SK-N-SH (cell line): ENCODE data around the gene DYNLT1. TPM values are rescaled to one million over a fixed set of nuclear protein-coding genes. Genes with fewer than 3 reads are reported as not detected.

Experiments used
- CTCF ChIA-PET: fragments of 300-600, 350-600 bp; formaldehyde crosslinking; extraction: SDS; loops from one replicate; lab custom pipeline; 2021; lab: Yijun Ruan, JAX
- POLR2A ChIA-PET: fragments of 350-600 bp; sonication (Branson Sonifier 250); formaldehyde crosslinking; extraction: SDS; loops from one replicate; lab custom pipeline; 2020; ENCODE audit warnings: antibody characterized with exemption, inconsistent platforms; lab: Yijun Ruan, JAX
- DNase-seq: peaks from one replicate; pipeline ENCODE4 v3.0.0; 2012
- H2AFZ ChIP-seq: fragments of 200-600 bp; sonication (generic); 2 replicates; pipeline ENCODE4 v1.8.1; 2016; ENCODE audit warnings: antibody characterized with exemption, mild to moderate bottlenecking, low read depth
- H3F3A ChIP-seq: fragments of 200-600 bp; sonication (generic); replicated peaks from 2 replicates; pipeline ENCODE3; 2016; ENCODE audit warnings: antibody characterized with exemption, mild to moderate bottlenecking; ENCODE audit not compliant: insufficient read depth
- H3K27ac ChIP-seq, 2 experiments: fragments of 200-500 bp in 1 of 2; fragments of 200-600 bp in 1 of 2; sonication (Bioruptor generic) in 1 of 2; sonication (generic), shearing (Covaris generic) in 1 of 2; 2 replicates each; pipeline versions ENCODE4 v1.5.1 to v1.6.1; 2014 to 2016; ENCODE audit warnings: low read depth in 2 of 2, inconsistent platforms in 1 of 2, low read length in 1 of 2, mild to moderate bottlenecking in 1 of 2, mixed read lengths in 1 of 2
- H3K27me3 ChIP-seq: fragments of 200-600 bp; sonication (generic), shearing (Covaris generic); 2 replicates; pipeline ENCODE4 v1.6.1; 2016; ENCODE audit warnings: mixed run types; ENCODE audit not compliant: insufficient read depth
- H3K36me3 ChIP-seq, 2 experiments: fragments of 200-500 bp in 1 of 2; fragments of 200-600 bp in 1 of 2; sonication (Bioruptor generic) in 1 of 2; sonication (generic) in 1 of 2; replicated peaks in 1 of 2; 2 replicates each; pipeline versions ENCODE3 to v1.5.1; 2014 to 2016; ENCODE audit warnings: low read length in 1 of 2, mild to moderate bottlenecking in 1 of 2; ENCODE audit not compliant: insufficient read depth in 2 of 2, control insufficient read depth in 1 of 2
- H3K4me1 ChIP-seq, 2 experiments: fragments of 200-500 bp in 1 of 2; fragments of 200-600 bp in 1 of 2; sonication (Bioruptor generic) in 1 of 2; sonication (generic), shearing (Covaris generic) in 1 of 2; 2 replicates each; pipeline versions ENCODE4 v1.5.1 to v1.6.1; 2014 to 2016; ENCODE audit warnings: low read depth in 1 of 2, low read length in 1 of 2, mixed run types in 1 of 2; ENCODE audit not compliant: insufficient read depth in 2 of 2, control insufficient read depth in 1 of 2
- H3K4me2 ChIP-seq: fragments of 200-600 bp; sonication (generic), shearing (Covaris generic); 2 replicates; pipeline ENCODE4 v1.6.1; 2017; ENCODE audit warnings: mixed run types
- H3K4me3 ChIP-seq, 2 experiments: fragments of 200-500 bp in 1 of 2; fragments of 200-600 bp in 1 of 2; sonication (Bioruptor generic) in 1 of 2; sonication (generic), shearing (Covaris generic) in 1 of 2; 2 replicates each; pipeline versions ENCODE4 v1.5.1 to v1.8.1; 2014 to 2016; ENCODE audit warnings: low read depth in 2 of 2, inconsistent platforms in 1 of 2, low read length in 1 of 2, mild to moderate bottlenecking in 1 of 2, mixed read lengths in 1 of 2, moderate library complexity in 1 of 2
- H3K79me2 ChIP-seq: fragments of 200-600 bp; sonication (generic); 2 replicates; pipeline ENCODE4 v1.8.1; 2017; ENCODE audit warnings: mild to moderate bottlenecking; ENCODE audit not compliant: insufficient read depth
- H3K9ac ChIP-seq: fragments of 200-600 bp; sonication (generic); 2 replicates; pipeline ENCODE4 v1.6.1; 2017; ENCODE audit warnings: mixed run types
- H3K9me2 ChIP-seq: fragments of 200-600 bp; sonication (generic); 2 replicates; pipeline ENCODE4 v1.6.1; 2017; ENCODE audit warnings: mixed run types
- H3K9me3 ChIP-seq: fragments of 200-600 bp; sonication (generic); 2 replicates; pipeline ENCODE4 v1.6.1; 2017; ENCODE audit warnings: mixed run types, mild to moderate bottlenecking, moderate library complexity
- H4K20me1 ChIP-seq: fragments of 200-600 bp; sonication (generic); 2 replicates; pipeline ENCODE4 v1.6.1; 2017; ENCODE audit warnings: mild to moderate bottlenecking, mixed run types; ENCODE audit not compliant: insufficient read depth
- ELF1 ChIP-seq: IDR thresholded peaks from 2 replicates; pipeline ENCODE4 v1.4.0; 2012
- EP300 ChIP-seq, 2 experiments: IDR thresholded peaks; 2 replicates each; pipeline versions ENCODE4 v1.4.0 to v1.6.1; 2012; ENCODE audit warnings: borderline replicate concordance in 1 of 2, low read depth in 1 of 2, low read length in 1 of 2
- FOXJ3 ChIP-seq: sonication (generic); formaldehyde crosslinking; IDR thresholded peaks from 2 replicates; pipeline ENCODE4 v1.5.1; 2020; ENCODE audit warnings: mild to moderate bottlenecking, missing genetic modification reagents
- FOXM1 ChIP-seq: IDR thresholded peaks from 2 replicates; pipeline ENCODE4 v1.4.0; 2012; ENCODE audit warnings: low read depth, mild to moderate bottlenecking
- GATA2 ChIP-seq: sonication (generic); formaldehyde crosslinking; IDR thresholded peaks from 2 replicates; pipeline ENCODE4 v1.5.0; 2020; ENCODE audit warnings: mild to moderate bottlenecking, missing genetic modification reagents
- JUND ChIP-seq: IDR thresholded peaks from 2 replicates; pipeline ENCODE4 v1.4.0; 2012
- MXI1 ChIP-seq: IDR thresholded peaks from 2 replicates; pipeline ENCODE4 v1.6.1; 2012; ENCODE audit warnings: mild to moderate bottlenecking, low read depth, low read length, improper control_type of control experiment
- NFIC ChIP-seq: IDR thresholded peaks from 2 replicates; pipeline ENCODE4 v1.4.0; 2012; ENCODE audit warnings: borderline replicate concordance
- RCOR1 ChIP-seq: fragments of 150-350 bp; IDR thresholded peaks from 2 replicates; pipeline ENCODE4 v1.6.1; 2017; ENCODE audit warnings: antibody characterized with exemption, low read length
- RFX5 ChIP-seq: IDR thresholded peaks from 2 replicates; pipeline ENCODE4 v1.6.1; 2012; ENCODE audit warnings: mild to moderate bottlenecking, improper control_type of control experiment, low read length
- SMC3 ChIP-seq: IDR thresholded peaks from 2 replicates; pipeline ENCODE4 v1.6.1; 2012; ENCODE audit warnings: low read depth, low read length, improper control_type of control experiment
- TAF1 ChIP-seq: IDR thresholded peaks from 2 replicates; pipeline ENCODE4 v1.6.1; 2012; ENCODE audit warnings: low read depth, mild to moderate bottlenecking, low read length, moderate library complexity, borderline replicate concordance
- TEAD4 ChIP-seq: IDR thresholded peaks from 2 replicates; pipeline ENCODE4 v1.4.0; 2012; ENCODE audit warnings: mild to moderate bottlenecking, borderline replicate concordance; ENCODE audit not compliant: insufficient read depth
- YY1 ChIP-seq: IDR thresholded peaks from 2 replicates; pipeline ENCODE4 v1.4.0; 2012; ENCODE audit warnings: low read depth, mild to moderate bottlenecking
- WGBS: methylation state at CpG from one replicate; pipeline ENCODE4 v1.1.6; 2017; ENCODE audit warnings: low lambda C conversion rate; 5-methylcytosine and 5-hydroxymethylcytosine counted together
- polyA plus RNA-seq, 3 experiments: library from polyadenylated mRNA; depleted of rRNA; stranded (reverse); fragments of >200 nt; gene quantifications; 2 replicates each; pipeline ENCODE4 v1.2.3, GENCODE V29; 2012
- TF ChIP-seq, protein P1 (sequence below): IDR thresholded peaks from 2 replicates; pipeline ENCODE4 v1.4.0; 2012; ENCODE audit warnings: low read depth, borderline replicate concordance
- TF ChIP-seq, protein P2 (sequence below): fragments of 150-350 bp; IDR thresholded peaks from 2 replicates; pipeline ENCODE4 v1.6.1; 2017; ENCODE audit warnings: antibody characterized with exemption, low read length, low read depth, borderline replicate concordance
- TF ChIP-seq, protein P3 (sequence below): fragments of 200-600 bp; sonication (generic); IDR thresholded peaks from 2 replicates; pipeline ENCODE4 v1.6.1; 2017; ENCODE audit warnings: antibody characterized with exemption, mild to moderate bottlenecking, moderate library complexity
- TF ChIP-seq, protein P4 (sequence below): IDR thresholded peaks from 2 replicates; pipeline ENCODE4 v1.4.0; 2012; ENCODE audit warnings: low read depth, borderline replicate concordance
- TF ChIP-seq, protein P5 (sequence below): IDR thresholded peaks from 2 replicates; pipeline ENCODE4; 2012

DYNLT1 gene
- polyA plus RNA-seq, 1 of the 3 experiments (the other 2 are of a cell fraction), result 306 TPM

DNA sequence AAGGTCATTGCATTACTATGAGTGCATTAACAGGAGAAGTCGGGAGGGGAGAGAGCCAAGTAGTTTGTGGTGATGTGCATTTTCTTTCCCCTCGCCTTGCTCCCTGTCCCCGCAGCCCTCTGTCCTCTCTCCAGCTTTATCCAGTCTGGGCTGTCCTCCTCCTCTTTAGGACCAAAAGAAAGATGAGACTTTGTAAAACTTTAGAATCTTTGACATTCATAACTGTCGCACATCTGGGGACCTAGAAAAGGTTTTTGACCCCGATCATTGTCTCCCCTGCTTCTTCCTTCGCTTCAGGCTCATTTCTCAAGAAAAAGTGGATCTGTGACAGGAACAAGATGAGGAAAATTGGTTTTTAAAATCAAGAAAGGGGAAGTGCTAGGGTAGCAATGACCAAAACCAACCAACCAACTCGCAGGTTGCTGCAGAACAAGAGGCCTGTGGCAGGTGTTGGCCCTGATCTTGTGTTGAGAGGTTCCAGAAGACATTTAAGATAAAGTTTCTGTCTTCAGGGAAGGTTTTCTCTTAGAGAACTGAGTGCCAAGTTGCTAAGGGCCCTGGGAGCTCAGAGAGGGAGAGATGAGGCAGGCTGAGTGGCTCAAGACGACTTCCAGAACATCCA is 22.9 kb upstream of the DYNLT1 start:
- H3K9ac ChIP-seq, result no peak overlapping the region
- H2AFZ ChIP-seq, result no peak overlapping the region
- CTCF ChIA-PET, result interaction anchor here (1.0 to 1.6 kb wide), 2 partner anchors 24 to 37 kb away, joined by 3 to 5 read pairs; no protein-coding TSS in a partner anchor
- no peaks in the 10 kb centered on the region for H3K36me3 ChIP-seq
- TF ChIP-seq, protein P1, sequence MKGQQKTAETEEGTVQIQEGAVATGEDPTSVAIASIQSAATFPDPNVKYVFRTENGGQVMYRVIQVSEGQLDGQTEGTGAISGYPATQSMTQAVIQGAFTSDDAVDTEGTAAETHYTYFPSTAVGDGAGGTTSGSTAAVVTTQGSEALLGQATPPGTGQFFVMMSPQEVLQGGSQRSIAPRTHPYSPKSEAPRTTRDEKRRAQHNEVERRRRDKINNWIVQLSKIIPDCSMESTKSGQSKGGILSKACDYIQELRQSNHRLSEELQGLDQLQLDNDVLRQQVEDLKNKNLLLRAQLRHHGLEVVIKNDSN, result no peak
- TF ChIP-seq SMC3 (no peak), RFX5 (no peak), NFIC (no peak), GATA2 (CRISPR knock-in tag) (no peak), FOXM1 (no peak), FOXJ3 (CRISPR knock-in tag) (no peak), TEAD4 (no peak), ELF1 (no peak), TAF1 (no peak), YY1 (no peak), RCOR1 (no peak), EP300 (IDR thresholded peaks at IDR 0.05; ENCODE audit: borderline replicate concordance in 1 of 2, low read depth in 1 of 2, low read length in 1 of 2) (no peak), MXI1 (no peak), JUND (no peak)
- TF ChIP-seq, protein P2, sequence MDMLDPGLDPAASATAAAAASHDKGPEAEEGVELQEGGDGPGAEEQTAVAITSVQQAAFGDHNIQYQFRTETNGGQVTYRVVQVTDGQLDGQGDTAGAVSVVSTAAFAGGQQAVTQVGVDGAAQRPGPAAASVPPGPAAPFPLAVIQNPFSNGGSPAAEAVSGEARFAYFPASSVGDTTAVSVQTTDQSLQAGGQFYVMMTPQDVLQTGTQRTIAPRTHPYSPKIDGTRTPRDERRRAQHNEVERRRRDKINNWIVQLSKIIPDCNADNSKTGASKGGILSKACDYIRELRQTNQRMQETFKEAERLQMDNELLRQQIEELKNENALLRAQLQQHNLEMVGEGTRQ, result no peak
- TF ChIP-seq, protein P3, sequence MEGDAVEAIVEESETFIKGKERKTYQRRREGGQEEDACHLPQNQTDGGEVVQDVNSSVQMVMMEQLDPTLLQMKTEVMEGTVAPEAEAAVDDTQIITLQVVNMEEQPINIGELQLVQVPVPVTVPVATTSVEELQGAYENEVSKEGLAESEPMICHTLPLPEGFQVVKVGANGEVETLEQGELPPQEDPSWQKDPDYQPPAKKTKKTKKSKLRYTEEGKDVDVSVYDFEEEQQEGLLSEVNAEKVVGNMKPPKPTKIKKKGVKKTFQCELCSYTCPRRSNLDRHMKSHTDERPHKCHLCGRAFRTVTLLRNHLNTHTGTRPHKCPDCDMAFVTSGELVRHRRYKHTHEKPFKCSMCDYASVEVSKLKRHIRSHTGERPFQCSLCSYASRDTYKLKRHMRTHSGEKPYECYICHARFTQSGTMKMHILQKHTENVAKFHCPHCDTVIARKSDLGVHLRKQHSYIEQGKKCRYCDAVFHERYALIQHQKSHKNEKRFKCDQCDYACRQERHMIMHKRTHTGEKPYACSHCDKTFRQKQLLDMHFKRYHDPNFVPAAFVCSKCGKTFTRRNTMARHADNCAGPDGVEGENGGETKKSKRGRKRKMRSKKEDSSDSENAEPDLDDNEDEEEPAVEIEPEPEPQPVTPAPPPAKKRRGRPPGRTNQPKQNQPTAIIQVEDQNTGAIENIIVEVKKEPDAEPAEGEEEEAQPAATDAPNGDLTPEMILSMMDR, result no peak
- TF ChIP-seq, protein P4, sequence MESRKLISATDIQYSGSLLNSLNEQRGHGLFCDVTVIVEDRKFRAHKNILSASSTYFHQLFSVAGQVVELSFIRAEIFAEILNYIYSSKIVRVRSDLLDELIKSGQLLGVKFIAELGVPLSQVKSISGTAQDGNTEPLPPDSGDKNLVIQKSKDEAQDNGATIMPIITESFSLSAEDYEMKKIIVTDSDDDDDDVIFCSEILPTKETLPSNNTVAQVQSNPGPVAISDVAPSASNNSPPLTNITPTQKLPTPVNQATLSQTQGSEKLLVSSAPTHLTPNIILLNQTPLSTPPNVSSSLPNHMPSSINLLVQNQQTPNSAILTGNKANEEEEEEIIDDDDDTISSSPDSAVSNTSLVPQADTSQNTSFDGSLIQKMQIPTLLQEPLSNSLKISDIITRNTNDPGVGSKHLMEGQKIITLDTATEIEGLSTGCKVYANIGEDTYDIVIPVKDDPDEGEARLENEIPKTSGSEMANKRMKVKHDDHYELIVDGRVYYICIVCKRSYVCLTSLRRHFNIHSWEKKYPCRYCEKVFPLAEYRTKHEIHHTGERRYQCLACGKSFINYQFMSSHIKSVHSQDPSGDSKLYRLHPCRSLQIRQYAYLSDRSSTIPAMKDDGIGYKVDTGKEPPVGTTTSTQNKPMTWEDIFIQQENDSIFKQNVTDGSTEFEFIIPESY, result no peak
- TF ChIP-seq, protein P5, sequence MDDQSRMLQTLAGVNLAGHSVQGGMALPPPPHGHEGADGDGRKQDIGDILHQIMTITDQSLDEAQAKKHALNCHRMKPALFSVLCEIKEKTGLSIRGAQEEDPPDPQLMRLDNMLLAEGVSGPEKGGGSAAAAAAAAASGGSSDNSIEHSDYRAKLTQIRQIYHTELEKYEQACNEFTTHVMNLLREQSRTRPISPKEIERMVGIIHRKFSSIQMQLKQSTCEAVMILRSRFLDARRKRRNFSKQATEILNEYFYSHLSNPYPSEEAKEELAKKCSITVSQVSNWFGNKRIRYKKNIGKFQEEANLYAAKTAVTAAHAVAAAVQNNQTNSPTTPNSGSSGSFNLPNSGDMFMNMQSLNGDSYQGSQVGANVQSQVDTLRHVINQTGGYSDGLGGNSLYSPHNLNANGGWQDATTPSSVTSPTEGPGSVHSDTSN, result no peak
- H3K4me2 ChIP-seq, result no peak overlapping the region
- H4K20me1 ChIP-seq, result no peaks in the 10 kb centered on the region
- H3K27ac ChIP-seq, result no peak overlapping the region
- 89% methylated on average over 8 of the region's 8 CpGs for WGBS
- no peak overlapping the region for H3K4me3 ChIP-seq
- POLR2A ChIA-PET, result no interaction called here
- no peaks in the 10 kb centered on the region for H3K79me2 ChIP-seq
- no peaks in the 10 kb centered on the region for H3K9me3 ChIP-seq
- no peak for DNase-seq
- H3K27me3 ChIP-seq, result no peaks in the 10 kb centered on the region
- H3F3A ChIP-seq, result peaks cover 4% of the 10 kb centered on the region
- no peaks in the 10 kb centered on the region for H3K4me1 ChIP-seq
- H3K9me2 ChIP-seq, result no peaks in the 10 kb centered on the region
